Hepatocyte (in vitro differentiated cells): ENCODE measurements around the gene ADGRB3.

Experiments
- CTCF ChIP-seq: fragments of 200-600 bp; sonication (generic); IDR thresholded peaks from 2 replicates; pipeline ENCODE4 v1.5.1; 2016; ENCODE audit warnings: antibody characterized with exemption, mild to moderate bottlenecking; ENCODE audit not compliant: poor library complexity
- EZH2phosphoT487 ChIP-seq: fragments of 200-600 bp; sonication (generic); IDR thresholded peaks from one replicate; pipeline ENCODE4 v1.6.1; 2018; ENCODE audit warnings: antibody characterized with exemption, mild to moderate bottlenecking, low read depth, moderate library complexity; ENCODE audit not compliant: unreplicated experiment, severe bottlenecking

DNA sequence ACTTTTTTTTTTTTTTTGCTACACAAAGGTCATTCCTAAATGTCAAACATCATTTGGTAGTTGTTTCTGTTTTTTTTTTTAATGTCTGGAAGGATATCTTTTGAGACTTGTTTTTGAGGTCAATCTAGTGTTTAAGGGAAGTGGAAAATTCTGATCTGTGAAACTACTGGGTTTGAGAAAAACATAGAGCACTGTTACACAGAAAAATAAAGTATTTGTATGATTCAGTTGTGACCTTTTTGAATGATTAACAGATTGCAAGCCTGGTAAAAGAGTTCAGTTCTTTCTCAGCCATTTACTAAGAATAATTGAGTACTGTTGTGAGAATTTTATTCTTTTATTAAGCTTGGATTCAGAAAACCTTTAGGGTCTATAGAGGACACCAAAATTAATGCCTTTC is 276.7 kb downstream of the ADGRB3 start:
- TF ChIP-seq CTCF (no peak), EZH2phosphoT487 (no peak)
